HG03558 (cell line): ENCODE data around the gene BATF3.
"Not testable (repeated sequence)": the region's sequence is repeated elsewhere in the genome, so short reads cannot be mapped to it uniquely, and the experiment has no call there.

Experiments
- ATAC-seq: cut with Tn5 transposase; IDR thresholded peaks from one replicate; pipeline ENCODE4 v1.9.1; 2021; ENCODE audit warnings: moderate number of reproducible peaks; ENCODE audit not compliant: unreplicated experiment; ENCODE audit errors: extremely low read depth

Gene BATF3

GRCh38 chr1:212711974-212712373, 12.3 kb upstream of the BATF3 start:
- not testable (repeated sequence) for ATAC-seq

GRCh38 chr1:212710566-212710965, 10.9 kb upstream of the BATF3 start:
- no peak for ATAC-seq

- no peak for ATAC-seq
These were observed 4.4 kb upstream of the BATF3 start for GRCh38 chr1:212703991-212704564.

GRCh38 chr1:212702672-212703071, 3.0 kb upstream of the BATF3 start:
- no peak for ATAC-seq

GRCh38 chr1:212701910-212702309, 2.3 kb upstream of the BATF3 start:
- no peak for ATAC-seq

GRCh38 chr1:212700892-212701819, 1.5 kb upstream of the BATF3 start:
- ATAC-seq: no peak

GRCh38 chr1:212700223-212700891, 717 bp upstream of the BATF3 start:
- no peak for ATAC-seq

- ATAC-seq: peak; percentile 32
These were observed 476 bp downstream of the BATF3 start for GRCh38 chr1:212699104-212699624.

GRCh38 chr1:212698467-212699103, 1.1 kb downstream of the BATF3 start:
- no peak for ATAC-seq

GRCh38 chr1:212696721-212697331, 2.8 kb downstream of the BATF3 start:
- ATAC-seq: no peak

- ATAC-seq: no peak
These were observed 6.6 kb downstream of the BATF3 start for GRCh38 chr1:212692774-212693644.

- ATAC-seq: peak; percentile 42
These were observed 8.0 kb downstream of the BATF3 start for GRCh38 chr1:212691561-212692071.

GRCh38 chr1:212690816-212691403, 8.7 kb downstream of the BATF3 start:
- ATAC-seq: no peak

- ATAC-seq: no peak
These were observed 9.7 kb downstream of the BATF3 start for GRCh38 chr1:212689758-212690529.

- no peak for ATAC-seq
These were observed 10.4 kb downstream of the BATF3 start for GRCh38 chr1:212689196-212689725.

GRCh38 chr1:212688341-212689047, 11.1 kb downstream of the BATF3 start:
- ATAC-seq: no peak

GRCh38 chr1:212687811-212688210, 11.8 kb downstream of the BATF3 start:
- no peak for ATAC-seq
